ENCODE measurements around the gene ACSS3.
"Not testable (repeated sequence)": the region's sequence is repeated elsewhere in the genome, so short reads cannot be mapped to it uniquely, and the experiment has no call there.

The ACSS3 gene

DNA sequence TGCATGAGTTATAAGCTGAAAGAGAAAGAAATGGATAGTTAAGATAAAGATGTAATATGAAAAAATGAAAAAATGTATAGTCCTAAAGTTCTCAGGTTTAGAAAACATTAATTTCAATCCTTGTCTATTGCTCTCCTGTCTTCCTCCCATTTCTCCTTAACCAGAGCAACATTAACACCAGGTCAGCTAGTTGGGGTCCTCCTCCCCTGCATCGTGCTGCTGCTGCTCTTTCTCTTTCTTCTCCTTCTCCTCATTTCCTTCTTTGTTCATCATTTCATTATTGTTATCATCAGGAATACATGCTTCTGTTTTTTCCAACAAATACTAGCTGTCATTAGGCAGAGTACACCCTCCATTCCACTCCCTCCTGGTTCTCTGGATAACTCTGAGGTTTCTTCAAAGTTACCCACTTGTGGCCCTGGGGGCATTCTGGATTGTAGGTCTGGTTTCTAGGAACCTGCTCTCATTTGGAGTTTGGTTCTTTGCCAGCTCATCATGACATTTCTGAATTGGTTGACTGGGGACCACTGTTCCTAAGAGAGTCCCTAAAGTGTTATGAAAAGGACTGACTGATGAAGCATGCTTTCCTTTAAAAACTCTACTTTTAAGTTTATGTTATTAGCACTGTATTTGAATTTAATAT lies 17.0 kb downstream of the ACSS3 start:
- no peak for DNase-seq

DNA sequence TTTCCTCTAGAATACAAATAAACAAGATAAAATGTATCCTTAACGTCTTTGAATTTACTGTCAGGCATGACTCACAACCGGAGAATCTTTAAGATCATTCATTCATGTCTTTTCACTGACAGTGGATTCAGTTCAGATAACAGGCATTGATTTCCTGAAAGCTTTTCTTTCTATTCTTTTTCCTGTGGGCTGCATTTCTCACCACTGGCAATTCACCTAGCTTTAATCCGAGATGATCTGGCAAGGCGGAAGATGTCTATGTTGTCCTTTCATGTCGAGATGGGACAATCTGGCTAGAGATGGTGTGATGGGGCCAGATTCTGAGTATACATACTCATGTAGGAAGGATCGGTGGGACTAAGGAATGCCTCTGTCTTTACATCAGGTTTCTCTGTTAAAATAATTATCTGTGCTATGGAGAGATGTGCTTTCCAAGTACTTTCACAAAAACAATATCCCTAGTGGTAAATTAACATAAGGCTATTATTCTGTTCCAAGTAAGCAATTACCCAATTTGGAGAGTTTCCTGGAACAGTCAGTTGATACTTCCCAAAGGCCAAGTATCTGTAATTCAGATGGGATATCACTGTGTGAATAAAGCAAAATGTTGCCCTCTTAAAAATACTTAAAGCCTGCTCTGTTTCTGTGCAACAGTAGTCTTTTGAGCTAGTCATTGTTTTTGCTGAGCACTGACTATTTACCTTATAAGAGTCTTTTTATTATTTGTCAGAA lies 17.8 kb downstream of the ACSS3 start:
- DNase-seq, result no peak

DNA sequence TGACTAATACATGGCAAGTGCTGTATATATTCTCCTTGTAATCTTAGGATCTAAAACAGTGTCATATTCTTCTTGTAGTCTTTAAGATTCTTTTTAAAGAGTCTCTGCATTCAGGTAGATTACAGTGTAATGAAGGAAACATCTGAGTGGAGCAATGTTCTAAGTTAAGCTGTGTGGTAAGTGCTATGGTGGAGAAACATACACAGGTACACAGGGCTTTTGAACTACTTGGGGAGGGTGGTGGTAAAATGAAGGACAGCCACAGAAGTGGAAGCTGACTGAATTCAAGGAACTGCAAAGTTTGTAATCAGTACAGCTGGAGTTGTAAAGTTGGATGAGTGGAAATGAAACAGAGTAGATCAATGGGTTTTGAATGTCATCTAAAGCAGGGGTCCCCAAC lies 27.8 kb downstream of the ACSS3 start:
- DNase-seq, result no peak

DNA sequence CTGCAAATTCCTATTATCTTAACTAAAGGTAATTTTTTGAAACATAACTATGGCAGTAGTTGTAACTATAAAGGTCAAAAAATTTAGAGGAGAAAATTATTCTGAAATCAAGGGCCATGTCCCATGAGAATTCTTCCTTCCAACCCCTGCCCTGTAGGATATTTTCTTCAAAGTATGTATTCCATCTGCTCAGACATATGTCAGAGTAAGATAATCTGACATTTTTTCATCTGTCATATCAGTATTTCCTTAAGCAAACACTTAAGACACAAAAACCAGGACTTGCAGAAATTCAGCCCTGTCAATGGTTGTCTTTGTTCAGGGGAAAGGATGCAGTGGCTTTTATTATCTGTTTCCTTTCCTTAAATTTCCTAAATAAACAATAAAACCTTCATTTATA lies 36.3 kb downstream of the ACSS3 start:
- no peak for DNase-seq

DNA sequence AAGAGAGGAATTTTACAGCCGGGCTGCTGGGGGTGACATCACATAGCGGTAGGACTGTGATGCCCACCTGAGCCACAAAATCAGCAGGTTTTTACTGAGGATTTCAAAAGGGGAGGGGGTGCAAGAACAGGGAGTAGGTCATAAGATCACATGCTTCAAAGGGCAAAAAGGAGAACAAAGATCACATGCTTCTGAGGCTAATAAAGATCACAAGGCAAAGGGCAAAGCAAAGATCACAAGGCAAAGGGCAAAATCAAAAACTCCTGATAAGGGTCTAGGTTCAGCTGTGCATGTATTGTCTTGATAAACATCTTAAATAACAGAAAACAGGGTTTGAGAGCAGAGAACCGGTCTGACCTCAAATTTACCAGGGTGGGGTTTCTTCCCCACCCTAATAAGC lies 41.2 kb downstream of the ACSS3 start:
- not testable (repeated sequence) for DNase-seq

DNA sequence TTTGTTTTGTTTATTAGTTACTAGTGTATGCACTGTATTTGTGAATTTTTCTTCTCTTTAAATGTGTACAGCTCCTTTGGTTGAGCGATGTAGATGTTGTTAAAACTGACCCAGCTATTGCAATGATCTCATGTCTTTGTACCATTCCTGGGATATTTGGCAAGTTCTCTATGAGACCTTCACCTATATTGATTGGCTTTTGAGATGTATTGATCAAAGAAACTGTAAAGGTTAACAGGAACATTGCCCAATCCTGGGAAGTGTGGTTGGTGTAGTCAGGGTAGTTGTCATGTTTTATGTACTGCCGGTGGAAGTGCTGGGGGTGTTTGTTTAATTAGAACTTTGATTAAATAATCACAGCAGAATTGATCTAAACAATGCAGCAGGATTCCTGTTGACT lies 43.1 kb downstream of the ACSS3 start:
- DNase-seq, result no peak

DNA sequence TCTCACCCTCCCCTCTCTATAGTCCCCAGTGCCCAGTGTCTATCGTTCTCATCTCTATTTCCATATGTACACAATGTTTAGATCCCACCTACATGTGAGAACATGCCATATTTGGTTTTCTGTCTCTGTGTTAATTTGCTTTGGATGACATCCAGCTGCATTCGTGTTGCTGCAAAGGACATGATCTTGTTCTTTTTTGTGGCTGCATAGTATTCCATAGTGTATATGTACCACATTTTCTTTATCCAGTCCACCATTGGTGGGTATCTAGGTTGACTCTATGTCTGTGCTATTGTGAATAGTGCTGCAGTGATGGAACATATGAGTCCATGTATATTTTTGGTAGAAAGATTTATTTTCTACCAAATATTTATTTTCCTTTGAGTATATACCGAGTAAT lies 45.7 kb downstream of the ACSS3 start:
- no peak for DNase-seq

DNA sequence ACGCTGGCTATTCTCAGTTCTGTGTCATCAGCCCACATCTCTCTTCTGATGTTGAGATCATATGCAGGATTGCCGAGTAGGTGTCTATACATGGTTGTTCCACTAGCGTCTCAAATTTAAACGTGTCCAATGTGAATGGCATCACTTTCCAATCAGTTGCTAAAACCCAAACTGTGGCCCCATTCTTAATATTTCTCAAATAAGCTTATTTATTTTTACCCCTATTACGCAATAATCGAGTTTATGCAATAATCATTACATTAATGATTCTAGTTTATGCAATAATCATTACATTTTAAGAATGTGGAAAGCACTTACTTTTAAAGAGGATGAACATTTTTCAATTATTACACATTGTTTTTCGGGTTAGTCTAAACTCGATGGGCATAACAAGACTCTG lies 47.8 kb downstream of the ACSS3 start:
- DNase-seq, result no peak

DNA sequence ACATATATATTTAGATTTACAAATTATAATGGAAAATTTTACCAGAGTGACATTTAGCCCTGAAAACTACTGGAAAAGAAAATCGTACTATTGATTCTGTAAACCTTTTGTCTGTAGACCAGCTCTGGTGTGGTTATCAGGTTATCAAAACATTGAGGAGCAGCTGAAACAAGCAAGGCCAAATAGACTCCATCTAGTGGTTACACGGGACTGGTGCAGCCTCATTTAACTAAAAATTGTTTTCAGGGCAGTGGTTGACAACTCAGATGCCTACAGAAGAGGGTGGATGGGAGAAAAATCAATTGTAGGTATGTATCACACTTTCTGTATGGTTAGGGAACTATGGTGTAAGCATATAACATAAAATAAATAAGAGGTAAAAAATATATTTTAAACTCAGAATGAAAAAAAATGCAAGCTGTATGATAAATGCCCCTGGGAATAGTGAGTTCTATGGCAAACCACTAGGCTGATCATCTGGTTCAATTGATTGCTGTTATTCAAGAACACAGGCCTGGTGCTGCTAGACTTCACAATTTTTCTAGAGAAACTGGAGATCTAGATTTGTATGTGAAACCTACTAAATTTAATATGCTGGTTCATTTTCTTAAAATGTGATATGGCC lies 51.2 kb downstream of the ACSS3 start:
- DNase-seq, result no peak

DNA sequence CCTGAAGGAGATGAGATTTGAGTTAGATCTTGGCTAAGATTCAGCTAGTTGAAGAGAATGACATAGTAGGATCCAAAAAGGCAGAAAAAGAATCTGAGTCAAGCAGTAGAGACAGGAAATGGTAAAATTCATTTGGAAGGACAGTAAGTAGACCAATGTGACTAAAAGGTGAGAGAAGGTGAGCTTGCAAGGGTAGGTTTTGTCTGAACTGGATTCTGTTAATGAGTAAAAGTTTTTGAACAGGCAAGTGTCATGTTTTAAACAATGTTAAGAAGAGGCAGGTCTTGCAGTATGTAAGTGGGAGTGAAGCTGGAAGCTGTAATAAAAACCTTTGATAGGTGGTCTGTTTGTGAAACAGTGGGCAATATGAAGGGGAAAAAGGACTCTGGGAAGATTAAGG lies 58.6 kb downstream of the ACSS3 start:
- DNase-seq, result no peak

DNA sequence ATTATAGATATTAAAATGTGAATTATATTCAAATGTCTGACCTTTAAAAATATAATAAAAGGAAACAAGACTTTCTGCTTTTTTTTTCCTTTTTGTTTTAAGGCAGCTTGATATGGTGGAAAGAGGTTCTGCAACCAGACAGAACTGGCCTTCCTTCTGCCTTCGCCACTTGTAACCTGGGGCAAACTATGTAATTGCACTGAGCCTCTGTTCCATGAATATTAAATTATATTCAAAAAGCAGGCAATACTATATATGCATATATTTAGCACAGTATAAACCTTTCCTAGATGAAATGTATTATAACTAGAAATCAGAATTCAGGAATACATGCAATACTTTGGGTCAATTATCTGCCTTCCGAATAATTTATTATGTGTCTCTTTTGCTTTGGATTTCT lies 59.9 kb downstream of the ACSS3 start:
- no peak for DNase-seq

DNA sequence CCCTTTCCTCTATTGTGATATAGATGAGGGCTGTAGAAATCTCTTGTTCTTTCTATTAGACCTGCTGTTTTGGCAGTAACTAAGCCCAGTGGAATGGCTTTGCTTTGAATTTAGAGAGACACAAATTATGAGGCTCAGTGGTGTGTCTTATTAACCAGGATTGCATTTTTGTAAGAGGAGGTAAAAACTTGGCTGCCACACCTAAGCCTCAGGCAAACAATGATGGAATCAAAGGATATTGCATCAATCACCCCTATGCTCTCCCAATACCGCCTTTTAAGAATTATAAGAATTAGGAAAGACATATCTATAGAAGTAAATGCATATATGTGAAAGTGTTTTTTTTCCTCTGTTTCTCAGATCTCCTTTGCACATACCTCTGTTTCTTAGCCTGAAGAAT lies 63.3 kb downstream of the ACSS3 start:
- no peak for DNase-seq

DNA sequence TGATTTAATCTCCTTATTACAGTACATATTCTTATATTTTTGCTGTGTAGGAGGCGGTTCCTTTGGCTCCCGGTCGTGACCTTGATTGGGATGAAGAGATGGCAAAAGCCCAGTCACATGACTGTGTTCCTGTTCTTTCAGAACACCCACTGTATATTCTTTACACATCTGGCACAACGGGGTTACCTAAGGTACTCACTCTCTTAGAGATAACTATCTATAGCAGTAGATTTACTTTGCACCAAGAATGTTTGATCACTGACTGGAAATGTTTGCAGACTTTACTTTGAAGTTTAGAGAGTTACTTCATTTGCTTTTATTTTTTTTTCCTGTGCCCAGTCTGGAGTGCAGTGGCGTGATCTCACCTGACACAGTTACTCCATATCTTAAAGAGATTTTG lies 65.2 kb downstream of the ACSS3 start:
- no peak for DNase-seq

DNA sequence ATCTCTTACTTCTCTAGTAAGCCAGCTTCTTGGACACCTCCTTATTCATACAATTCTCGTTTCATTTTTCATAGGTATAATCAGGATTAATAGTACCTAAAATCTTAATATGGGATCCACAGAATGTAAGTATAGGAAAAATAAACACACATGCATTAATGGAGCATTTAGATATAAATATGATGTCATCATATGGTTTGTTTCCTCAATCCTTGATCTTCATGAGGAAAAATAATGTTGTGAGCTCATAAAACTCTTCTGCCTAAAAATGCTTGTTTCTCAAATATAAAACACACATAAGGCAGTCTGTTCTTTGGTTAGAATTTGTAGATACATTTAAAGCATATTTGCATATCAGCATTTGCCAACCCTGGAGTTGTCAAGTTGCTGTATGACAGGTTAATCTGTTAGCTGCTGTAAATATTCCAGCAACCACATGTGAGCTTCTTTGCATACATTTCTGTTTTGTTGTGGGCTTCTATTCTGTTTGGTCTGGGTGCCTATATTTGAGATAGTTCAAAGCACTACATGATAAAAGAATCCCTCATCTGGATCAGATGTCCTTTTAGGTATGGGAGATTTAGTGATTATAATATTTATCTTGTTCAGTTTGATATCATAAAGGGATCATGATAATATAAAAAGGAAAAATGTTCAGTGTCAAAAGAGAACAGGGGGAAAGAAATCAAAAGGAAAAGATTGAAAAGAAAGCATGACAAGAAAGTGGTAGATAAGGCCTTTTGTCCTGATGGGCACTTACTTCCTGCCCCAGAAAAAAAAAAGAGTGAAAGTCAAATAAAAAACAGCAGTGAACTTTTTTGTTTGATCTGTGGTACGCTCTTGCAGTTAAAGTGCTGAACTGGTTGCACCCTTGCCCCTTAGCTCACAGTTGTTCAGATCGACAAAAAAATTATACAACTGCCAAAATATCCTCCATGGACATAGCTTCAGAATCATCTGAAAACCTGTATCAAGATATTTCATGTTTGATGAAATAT lies 68.6 kb downstream of the ACSS3 start:
- DNase-seq, result no peak

DNA sequence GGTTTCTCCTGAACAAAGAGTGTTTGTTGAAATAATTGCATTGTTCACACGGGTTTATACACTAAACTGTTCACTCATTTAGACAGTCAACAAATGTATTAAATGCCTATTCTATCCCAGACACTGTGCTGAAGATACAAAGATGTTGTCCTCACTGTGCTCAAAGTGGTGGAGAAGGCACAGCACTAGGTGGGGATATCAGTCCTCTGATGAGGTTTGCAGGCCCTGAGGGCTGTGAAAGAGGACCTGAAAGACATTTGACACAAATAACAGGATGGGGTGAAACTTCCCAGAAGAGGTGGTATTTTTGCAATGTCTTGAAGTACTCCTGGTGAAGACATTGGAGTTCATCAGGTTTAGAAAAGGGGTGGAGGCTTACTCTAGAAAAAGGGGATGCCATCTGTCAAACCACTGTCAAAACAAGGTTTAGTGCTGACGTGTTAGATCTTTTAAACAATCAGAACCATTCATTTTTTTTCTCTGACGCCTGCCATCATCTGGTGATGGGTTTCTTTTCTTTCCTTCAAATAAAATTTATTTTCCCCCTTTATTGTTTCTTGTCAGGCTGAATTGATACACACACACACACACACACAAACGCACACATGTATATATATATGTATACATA lies 69.5 kb downstream of the ACSS3 start:
- no peak for DNase-seq

DNA sequence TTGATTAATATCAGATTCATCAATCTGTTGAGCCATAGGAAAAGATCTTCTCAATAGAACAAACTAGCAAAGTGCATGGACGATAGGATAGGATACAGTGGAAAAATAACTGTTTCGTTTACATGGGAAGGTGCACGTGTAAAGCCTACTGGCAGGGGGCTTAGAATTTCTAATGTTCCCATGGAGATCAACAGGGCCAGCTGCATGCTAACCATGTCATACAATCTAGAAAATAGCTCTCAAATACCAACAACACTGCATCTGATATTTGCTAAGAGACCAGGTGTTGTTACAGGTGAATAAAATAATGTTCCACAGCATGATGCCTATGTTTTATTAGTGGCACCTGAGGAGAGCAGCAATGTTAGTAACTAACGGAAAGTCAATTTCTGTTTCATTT lies 72.5 kb downstream of the ACSS3 start:
- no peak for DNase-seq

DNA sequence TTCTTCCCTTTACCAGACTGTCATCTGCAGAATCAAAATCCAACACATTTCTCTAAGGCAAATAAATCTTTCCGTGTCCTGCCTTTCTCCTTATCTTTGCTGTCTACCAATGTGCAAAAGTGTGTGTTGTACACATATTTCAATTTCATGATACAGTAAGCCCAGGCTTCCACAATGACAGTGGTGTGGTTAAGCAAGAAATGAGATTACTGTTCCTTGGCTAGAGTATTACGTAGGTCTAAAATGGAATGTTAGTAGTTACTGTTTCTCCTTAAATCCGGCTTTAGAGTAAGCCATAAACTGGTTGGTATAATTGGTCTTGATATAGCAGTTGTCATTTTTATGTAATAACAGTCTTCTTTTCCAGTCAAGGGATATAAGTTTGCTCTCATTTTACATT lies 82.0 kb downstream of the ACSS3 start:
- no peak for DNase-seq

DNA sequence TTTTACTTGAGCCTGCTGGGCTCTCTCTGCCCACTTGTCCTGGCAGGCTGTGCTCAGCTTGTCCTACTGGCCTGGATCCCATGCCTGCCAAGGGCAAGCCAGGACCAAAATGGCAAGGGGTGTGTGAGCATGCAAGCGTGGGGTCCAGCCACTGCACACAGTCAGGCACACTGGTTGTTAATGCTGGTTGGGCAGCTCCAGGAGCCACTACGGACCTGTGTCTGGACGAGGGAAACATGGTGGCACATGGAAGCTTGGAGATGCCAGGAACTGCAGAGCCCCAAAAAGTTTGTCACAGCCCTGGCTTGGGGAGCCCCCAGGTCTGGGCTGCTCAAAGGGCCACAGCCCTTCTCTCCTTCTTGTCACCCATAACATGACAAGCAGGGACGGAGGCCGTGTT lies 83.8 kb downstream of the ACSS3 start:
- no peak for DNase-seq

DNA sequence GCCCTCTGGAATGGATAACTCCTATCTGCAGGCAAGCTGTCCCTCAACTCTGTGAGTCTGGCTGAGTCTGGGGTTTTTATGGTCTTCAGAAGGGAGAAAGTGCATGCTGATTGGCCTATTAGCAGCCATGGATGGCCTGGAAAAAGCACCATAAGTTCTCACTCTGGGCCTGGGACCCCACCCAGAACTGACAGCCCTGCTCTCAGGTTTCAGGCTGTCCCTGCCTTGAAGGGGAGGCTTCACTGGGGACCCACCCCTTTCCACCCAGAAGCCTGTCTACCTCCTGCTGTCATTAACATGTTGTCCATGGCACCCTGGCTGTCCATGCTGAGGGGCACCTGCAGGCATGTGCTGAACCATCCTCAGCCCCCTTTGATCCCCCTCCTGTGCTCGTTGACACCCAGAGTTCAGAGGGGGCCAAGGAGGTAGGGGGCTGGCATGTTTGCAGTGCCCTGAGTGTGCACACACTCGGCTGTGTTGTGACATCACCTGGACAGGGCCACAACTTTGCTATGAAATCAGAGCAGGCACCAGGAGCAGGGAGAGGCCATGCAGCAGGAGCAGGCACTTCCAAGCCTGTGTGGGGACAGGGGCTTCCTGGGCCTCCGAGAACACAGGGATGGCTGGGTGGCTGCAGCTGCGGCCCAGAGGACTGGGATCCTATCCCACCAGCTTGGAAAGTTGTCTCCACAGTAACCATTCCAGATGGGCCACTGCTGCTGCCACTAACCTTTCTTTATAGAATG lies 84.7 kb downstream of the ACSS3 start:
- DNase-seq, result no peak

DNA sequence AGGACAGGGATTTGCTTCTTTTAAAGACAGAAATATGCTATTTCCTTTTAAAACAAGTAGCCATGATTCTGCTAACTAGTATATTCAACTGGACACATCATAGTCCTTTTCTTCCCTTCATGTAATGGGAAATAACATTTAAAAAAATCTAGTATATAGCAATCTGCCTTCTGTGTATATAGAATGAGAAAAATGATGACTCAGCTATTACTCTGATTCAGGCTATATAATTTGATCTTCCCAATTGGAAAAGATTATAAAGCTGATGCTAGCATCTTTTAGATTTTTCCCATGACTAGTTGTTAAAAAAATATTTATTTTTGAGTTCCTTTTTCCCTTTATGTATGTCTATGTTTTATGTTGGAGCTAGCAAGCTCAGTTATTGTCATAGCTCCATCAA lies 86.9 kb downstream of the ACSS3 start:
- no peak for DNase-seq

DNA sequence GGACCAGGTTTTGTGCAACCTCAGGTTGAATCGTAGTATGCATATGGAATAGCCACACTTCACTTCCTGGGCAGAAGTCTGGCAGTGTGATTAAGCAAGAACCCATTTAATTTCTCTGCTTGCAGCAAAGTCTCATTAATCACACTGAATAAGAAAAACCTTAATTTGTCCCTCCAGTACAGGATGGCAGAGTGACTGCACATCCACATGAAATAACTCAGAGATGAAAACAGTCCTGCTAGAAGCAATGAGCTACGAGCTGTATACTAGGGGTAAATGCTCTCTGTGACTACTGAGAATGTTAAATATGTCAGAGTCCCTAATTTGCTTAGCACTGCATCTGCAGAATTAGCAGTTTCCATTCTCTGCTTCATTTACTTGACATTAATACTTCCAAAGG lies 88.9 kb downstream of the ACSS3 start:
- DNase-seq, result no peak

DNA sequence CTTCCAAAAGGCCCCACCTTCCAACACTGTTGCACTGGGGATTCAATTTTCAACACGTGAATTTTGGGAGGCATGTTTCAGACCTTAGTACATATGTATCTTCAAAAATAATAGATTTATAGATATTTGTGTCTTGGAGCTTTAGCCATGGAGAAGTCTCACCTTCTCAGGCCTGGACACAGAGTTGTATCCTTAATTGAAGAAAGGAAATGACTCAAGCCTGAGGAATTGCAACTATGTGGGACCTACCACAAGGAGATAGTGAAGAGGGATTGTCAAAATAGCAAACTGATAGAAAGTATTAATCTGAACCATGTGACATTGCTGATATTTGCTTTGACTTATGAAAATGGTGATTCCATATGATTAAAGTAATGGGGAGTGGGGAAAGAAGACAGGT lies 89.8 kb downstream of the ACSS3 start:
- no peak for DNase-seq
